Common myeloid progenitor, CD34-positive (primary cell): ENCODE results near the gene KCNAB3.
"Not testable (repeated sequence)": the region's sequence is repeated elsewhere in the genome, so short reads cannot be mapped to it uniquely, and the experiment has no call there.

ENCODE experiments used
- CTCF ChIA-PET: fragments of 350-600 bp; sonication (Branson Sonifier 250); formaldehyde crosslinking; loops from one replicate; lab custom pipeline; 2021; ENCODE audit warnings: antibody characterized with exemption; lab: Charles Lee
- POLR2A ChIA-PET: fragments of 350-600 bp; sonication (Branson Sonifier 250); formaldehyde crosslinking; loops from one replicate; lab custom pipeline; 2021; ENCODE audit warnings: antibody characterized with exemption; lab: Charles Lee
- DNase-seq, 3 donors: peaks; one replicate each; pipeline versions ENCODE4 v3.0.0 to v3.0.0-alpha.2; 2013
- H3K27ac ChIP-seq, 2 experiments: 1 replicate in 1 of 2; 2 replicates in 1 of 2; pipeline ENCODE4 v1.7.0; 2013; ENCODE audit warnings: inconsistent platforms in 2 of 2, low read length in 2 of 2, mild to moderate bottlenecking in 2 of 2, low read depth in 1 of 2, moderate library complexity in 1 of 2; ENCODE audit not compliant: severe bottlenecking in 2 of 2, insufficient read depth in 1 of 2, poor library complexity in 1 of 2
- H3K27me3 ChIP-seq, 5 experiments: replicated peaks in 2 of 5; 1 replicate in 3 of 5; 2 replicates in 2 of 5; pipeline versions ENCODE4 v1.6.1 to v1.7.0; 2013; ENCODE audit warnings: low read length in 4 of 5, mild to moderate bottlenecking in 2 of 5, moderate library complexity in 2 of 5, inconsistent platforms in 1 of 5; ENCODE audit not compliant: insufficient read depth in 5 of 5, control insufficient read depth in 4 of 5
- H3K36me3 ChIP-seq, 4 experiments: 1 replicate in 2 of 4; 2 replicates in 2 of 4; pipeline versions ENCODE4 v1.6.1 to v1.7.0; 2013; ENCODE audit warnings: low read length in 3 of 4, control low read depth in 1 of 4, mild to moderate bottlenecking in 1 of 4; ENCODE audit not compliant: control insufficient read depth in 4 of 4, insufficient read depth in 4 of 4
- H3K4me1 ChIP-seq, 4 experiments: 1 replicate in 3 of 4; 2 replicates in 1 of 4; pipeline versions ENCODE4 v1.6.1 to v1.7.1; 2013; ENCODE audit warnings: low read length in 3 of 4, mild to moderate bottlenecking in 3 of 4, control low read depth in 1 of 4, inconsistent platforms in 1 of 4, moderate library complexity in 1 of 4; ENCODE audit not compliant: control insufficient read depth in 4 of 4, insufficient read depth in 4 of 4; ENCODE audit errors: control extremely low read depth in 1 of 4
- H3K4me3 ChIP-seq, 7 experiments: 1 replicate in 4 of 7; 2 replicates in 3 of 7; pipeline versions ENCODE4 v1.5.1 to v1.7.0; 2013; ENCODE audit warnings: mild to moderate bottlenecking in 7 of 7, low read length in 6 of 7, moderate library complexity in 6 of 7, inconsistent platforms in 2 of 7, low read depth in 2 of 7, control low read depth in 1 of 7; ENCODE audit not compliant: insufficient read depth in 4 of 7, control insufficient read depth in 1 of 7; ENCODE audit errors: extremely low read depth in 1 of 7
- H3K9me3 ChIP-seq, 5 experiments: 1 replicate in 4 of 5; 2 replicates in 1 of 5; pipeline versions ENCODE4 v1.6.1 to v1.7.1; 2013; ENCODE audit warnings: low read length in 4 of 5, mild to moderate bottlenecking in 2 of 5, inconsistent platforms in 1 of 5, low read depth in 1 of 5, moderate library complexity in 1 of 5; ENCODE audit not compliant: control insufficient read depth in 4 of 5, insufficient read depth in 2 of 5; ENCODE audit errors: control extremely low read depth in 1 of 5
- WGBS: methylation state at CpG from one replicate; pipeline ENCODE4 v1.1.5; 2013; ENCODE audit not compliant: insufficient coverage; 5-methylcytosine and 5-hydroxymethylcytosine counted together

The KCNAB3 gene

DNA sequence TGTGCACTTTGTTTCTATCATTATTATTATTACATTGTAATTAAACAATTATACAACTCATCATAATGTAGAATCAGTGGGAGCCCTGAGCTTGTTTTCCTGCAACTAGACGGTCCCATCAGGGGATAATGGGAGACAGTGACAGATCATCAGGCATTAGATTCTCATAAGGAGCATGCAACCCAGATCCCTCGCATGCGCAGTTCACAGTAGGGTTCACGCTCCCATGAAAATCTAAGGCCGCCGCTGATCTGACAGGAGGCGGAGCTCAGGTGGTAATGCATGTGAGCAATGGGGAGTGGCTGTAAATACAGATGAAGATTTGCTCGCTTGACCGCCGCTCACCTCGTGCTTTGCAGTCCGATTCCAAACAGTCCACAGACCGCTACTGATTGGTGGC is 23.6 kb upstream of the KCNAB3 start:
- H3K9me3 ChIP-seq, H3K27me3 ChIP-seq, POLR2A ChIA-PET, H3K4me3 ChIP-seq, DNase-seq, H3K4me1 ChIP-seq, H3K27ac ChIP-seq: not testable (repeated sequence)
- WGBS, result 99% methylated on average over 13 of the region's 13 CpGs
- peaks cover 0 to 21% (median 8%) of the 10 kb centered on the region in 4 experiments for H3K36me3 ChIP-seq
- CTCF ChIA-PET, result interaction anchor here (1.0 to 1.9 kb wide), 3 partner anchors 8 to 23 kb away, joined by 4 to 7 read pairs (median 5); no protein-coding TSS in a partner anchor

DNA sequence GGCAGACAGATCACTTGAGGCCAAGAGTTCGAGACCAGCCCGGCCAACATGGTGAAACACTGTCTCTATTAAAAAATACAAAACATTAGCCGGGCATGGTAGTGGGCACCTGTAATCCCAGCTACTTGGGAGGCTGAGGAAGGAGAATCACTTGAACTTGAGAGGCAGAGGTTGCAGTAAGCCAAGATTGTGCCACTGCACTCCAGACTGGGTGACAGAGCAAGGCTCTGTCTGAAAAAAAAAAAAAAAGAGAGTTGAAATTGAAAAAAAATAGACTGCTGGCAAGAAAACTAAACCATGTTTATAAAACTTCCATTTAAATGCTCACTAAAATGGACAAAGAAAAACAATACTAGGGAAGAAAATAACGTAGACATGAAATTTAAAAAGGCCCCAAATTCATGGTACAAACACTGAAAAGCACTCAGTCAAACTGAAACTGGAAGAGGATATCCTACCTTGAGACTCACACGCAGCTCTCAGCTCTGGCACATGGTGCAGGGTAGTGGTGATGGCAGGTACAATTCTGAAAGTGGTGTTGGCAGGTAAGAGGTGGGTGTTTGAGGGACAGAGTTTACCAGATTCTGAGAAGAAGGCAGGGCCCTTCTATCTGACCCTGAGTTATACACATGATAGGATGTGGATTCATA is 21.6 kb upstream of the KCNAB3 start:
- Histone ChIP-seq H3K4me1 (no peaks in the 10 kb centered on the region), H3K27me3 (no peaks in the 10 kb centered on the region), H3K9me3 (no peaks in the 10 kb centered on the region), H3K4me3 (no peak overlapping the region), H3K36me3 (peaks cover 0 to 38% (median 21%) of the 10 kb centered on the region in 4 experiments), H3K27ac (no peak overlapping the region)
- POLR2A ChIA-PET, result no interaction called here
- CTCF ChIA-PET, result no interaction called here
- WGBS, result 91% methylated on average over 4 of the region's 5 CpGs
- no peak for DNase-seq

DNA sequence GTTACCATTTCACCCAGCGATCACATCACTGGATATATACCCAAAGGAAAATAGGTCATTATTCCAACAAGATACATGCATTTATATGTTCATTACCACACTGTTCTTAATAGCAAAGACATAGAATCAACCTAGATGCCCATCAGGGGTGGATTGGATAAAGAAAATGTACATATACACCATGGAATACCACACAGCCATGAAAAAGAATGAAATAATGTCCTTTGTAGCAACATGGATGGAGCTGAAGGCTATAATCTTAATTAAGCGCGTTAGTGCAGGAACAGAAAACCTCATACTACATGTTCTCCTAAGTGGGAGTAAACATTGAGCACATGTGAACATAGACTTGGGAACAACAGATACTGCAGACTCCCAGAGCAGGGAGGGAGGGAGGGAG is 20.9 kb upstream of the KCNAB3 start:
- Histone ChIP-seq H3K36me3 (peaks cover 0 to 45% (median 28%) of the 10 kb centered on the region in 4 experiments), H3K27me3 (no peaks in the 10 kb centered on the region), H3K9me3 (no peaks in the 10 kb centered on the region), H3K4me3 (no peak overlapping the region), H3K27ac (no peak overlapping the region), H3K4me1 (no peaks in the 10 kb centered on the region)
- no peak for DNase-seq
- ChIA-PET CTCF (no interaction called here), POLR2A (no interaction called here)
- WGBS, result 61% methylated on average over 3 of the region's 3 CpGs

DNA sequence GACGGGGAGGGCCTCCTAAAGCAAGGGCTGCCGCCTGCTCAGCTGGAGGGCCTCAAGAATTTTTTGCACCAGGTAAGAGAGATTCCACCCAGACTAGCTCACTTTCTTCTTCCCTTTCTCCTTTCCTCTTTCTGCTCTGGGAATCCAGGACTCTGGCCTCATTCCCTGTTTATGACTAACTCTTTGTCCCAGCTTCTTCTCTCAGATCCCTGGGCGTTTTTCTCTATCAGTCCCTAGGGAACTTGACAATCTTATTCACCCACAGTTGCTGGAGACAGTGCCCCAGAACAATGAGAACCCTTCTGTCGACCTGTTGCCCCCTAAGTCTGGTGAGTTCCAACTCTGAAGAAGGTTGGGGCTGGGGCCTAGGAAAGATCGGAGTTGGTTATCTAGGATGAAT is 18.0 kb upstream of the KCNAB3 start:
- POLR2A ChIA-PET, result interaction anchor here (1.2 kb wide), 1 partner anchor 14 kb away, joined by 4 read pairs; no protein-coding TSS in a partner anchor
- no peak overlapping the region for H3K4me3 ChIP-seq
- H3K27me3 ChIP-seq, result no peaks in the 10 kb centered on the region
- peaks cover 8 to 72% (median 52%) of the 10 kb centered on the region in 4 experiments for H3K36me3 ChIP-seq
- no peaks in the 10 kb centered on the region for H3K4me1 ChIP-seq
- no peak overlapping the region for H3K27ac ChIP-seq
- no peak for DNase-seq
- CTCF ChIA-PET, result interaction anchor here (0.9 to 2.0 kb wide), 4 partner anchors 15 to 204 kb away, joined by 3 to 9 read pairs (median 3); partner anchors contain the start of gene CNTROB
- H3K9me3 ChIP-seq, result no peaks in the 10 kb centered on the region
- WGBS, result 97% methylated on average over 5 of the region's 5 CpGs

DNA sequence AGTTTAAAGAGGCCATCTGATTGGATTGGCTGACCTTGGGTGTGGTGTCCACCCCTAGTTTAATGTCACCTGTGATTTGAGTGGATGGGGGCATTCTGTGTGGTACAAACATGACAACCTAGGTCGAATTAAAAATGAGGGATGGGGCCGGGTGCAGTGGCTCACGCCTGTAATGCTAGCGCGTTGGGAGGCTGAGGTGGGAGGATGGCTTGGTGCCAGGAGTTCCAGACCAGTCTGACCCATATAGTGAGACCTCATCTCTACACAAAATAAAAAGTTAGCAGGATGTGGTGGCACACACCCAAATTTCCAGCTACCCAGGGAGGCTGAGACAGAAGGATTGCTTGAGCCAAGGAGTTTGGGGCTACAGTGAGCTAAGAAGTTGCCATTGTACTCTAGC is 16.8 kb upstream of the KCNAB3 start:
- Histone ChIP-seq H3K36me3 (peaks cover 8 to 79% (median 53%) of the 10 kb centered on the region in 4 experiments), H3K4me3 (no peak overlapping the region), H3K9me3 (no peaks in the 10 kb centered on the region), H3K27me3 (no peaks in the 10 kb centered on the region), H3K27ac (no peak overlapping the region), H3K4me1 (no peaks in the 10 kb centered on the region)
- CTCF ChIA-PET, result interaction anchor here (1.4 to 2.5 kb wide), 2 partner anchors 16 to 43 kb away, joined by 3 to 9 read pairs; no protein-coding TSS in a partner anchor
- POLR2A ChIA-PET, result interaction anchor here (1.2 kb wide), 1 partner anchor 13 kb away, joined by 4 read pairs; no protein-coding TSS in a partner anchor
- 65% methylated on average over 4 of the region's 5 CpGs for WGBS
- no peak for DNase-seq

DNA sequence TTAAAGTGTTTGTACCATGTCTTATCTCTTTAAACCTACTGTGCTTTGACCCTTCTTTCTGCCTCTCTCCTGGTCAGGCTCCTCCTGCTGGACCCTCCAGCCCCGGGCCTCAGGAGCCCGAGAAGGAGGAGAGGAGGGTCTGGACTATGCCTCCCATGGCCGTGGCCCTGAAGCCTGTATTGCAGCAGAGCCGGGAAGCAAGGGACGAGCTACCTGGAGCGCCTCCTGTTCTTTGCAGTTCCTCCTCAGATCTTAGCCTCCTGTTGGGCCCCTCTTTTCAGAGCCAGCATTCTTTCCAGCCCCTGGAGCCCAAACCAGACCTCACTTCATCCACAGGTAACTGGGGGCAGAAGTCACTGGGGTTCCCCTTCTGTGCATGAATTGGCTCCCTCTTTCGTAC is 16.0 kb upstream of the KCNAB3 start:
- POLR2A ChIA-PET, result no interaction called here

DNA sequence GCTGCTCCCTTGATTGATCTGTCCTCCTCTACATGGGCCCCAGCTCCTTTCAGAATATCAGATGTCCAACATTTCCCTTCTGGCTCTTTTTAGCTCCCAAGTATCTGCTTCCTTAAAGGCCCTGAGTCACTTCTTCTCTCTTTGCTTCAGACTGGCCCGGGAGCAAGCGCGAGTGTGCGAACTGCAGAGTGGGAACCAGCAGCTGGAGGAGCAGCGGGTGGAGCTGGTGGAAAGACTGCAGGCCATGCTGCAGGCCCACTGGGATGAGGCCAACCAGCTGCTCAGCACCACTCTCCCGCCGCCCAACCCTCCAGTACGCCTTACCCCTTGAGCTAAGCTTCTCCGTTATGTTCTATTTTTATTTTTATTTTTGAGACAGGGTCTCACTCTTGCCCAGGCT is 14.7 kb upstream of the KCNAB3 start:
- Histone ChIP-seq H3K27me3 (no peaks in the 10 kb centered on the region), H3K4me3 (no peak overlapping the region), H3K36me3 (peaks cover 10 to 90% (median 72%) of the 10 kb centered on the region in 4 experiments), H3K27ac (no peak overlapping the region), H3K9me3 (no peaks in the 10 kb centered on the region), H3K4me1 (no peaks in the 10 kb centered on the region)
- no peak for DNase-seq
- CTCF ChIA-PET, result interaction anchor here (0.9 to 2.6 kb wide), 10 partner anchors 9 to 97 kb away, joined by 3 to 21 read pairs (median 6); partner anchors contain the start of gene RNF227
- POLR2A ChIA-PET, result interaction anchor here (1.4 kb wide), 1 partner anchor 12 kb away, joined by 6 read pairs; the partner anchor contains the start of genes CNTROB and TRAPPC1
- 98% methylated on average over 7 of the region's 9 CpGs for WGBS

More for the DNA sequence above, 16.0 kb upstream of the KCNAB3 start:
- H3K4me1 ChIP-seq, result no peaks in the 10 kb centered on the region
- CTCF ChIA-PET, result interaction anchor here (1.0 to 2.6 kb wide), 3 partner anchors 11 to 44 kb away, joined by 3 to 21 read pairs (median 9); no protein-coding TSS in a partner anchor
- peaks cover 8 to 86% (median 60%) of the 10 kb centered on the region in 4 experiments for H3K36me3 ChIP-seq
- 100% methylated on average over 5 of the region's 7 CpGs for WGBS
- DNase-seq, result no peak
- no peak overlapping the region for H3K4me3 ChIP-seq
- H3K27me3 ChIP-seq, result no peaks in the 10 kb centered on the region
- no peak overlapping the region for H3K27ac ChIP-seq
- no peaks in the 10 kb centered on the region for H3K9me3 ChIP-seq
